ENCODE measurements around the gene CER1.
"Not testable (repeated sequence)": the region's sequence is repeated elsewhere in the genome, so short reads cannot be mapped to it uniquely, and the experiment has no call there.

The CER1 gene

DNA sequence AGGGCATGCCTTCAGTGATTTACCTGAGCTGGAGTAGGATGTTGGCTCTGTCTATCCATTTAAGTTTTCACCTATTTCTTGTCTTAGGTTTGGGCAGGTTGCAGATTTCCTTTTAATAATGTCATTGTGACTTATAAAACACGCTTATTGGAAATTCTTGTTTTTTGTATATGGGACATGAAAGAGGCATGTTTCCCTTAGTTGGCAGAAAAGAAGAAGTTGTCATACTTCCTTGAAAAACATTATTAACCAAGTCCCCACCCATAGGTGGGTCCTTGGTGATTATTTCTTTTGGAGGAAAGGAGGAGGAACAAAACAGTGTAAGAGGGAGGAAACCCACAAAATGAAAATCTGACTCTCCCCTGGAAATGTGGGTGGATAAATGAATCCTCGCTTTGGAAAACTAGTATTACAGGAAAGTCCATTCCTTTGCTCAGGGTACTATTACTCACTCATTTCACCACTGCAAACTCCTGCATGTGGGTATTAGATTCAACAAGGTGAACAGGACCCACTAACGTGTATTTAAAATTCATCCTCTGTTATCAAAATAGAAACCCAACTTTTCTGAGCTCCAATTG is 9.3 kb downstream of the CER1 start:
- no peak for FAIRE-seq

DNA sequence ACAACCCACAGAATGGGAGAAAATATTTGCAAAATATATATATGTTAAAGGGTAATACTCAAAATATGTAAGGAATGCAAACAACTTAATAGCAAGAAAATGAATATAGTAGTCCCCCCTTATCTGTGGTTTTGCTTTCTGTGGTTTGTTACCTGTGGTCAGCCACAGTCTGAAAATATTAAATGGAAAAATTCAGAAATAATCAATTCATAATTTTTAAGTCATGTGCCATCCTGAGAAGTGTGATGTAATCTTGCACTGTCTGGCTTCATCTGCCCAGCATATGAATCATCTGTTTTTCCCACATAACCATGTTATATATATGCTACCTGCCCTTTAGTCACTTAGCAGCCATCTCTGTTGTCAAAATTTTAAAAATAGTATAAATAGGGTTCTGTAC is 11.7 kb downstream of the CER1 start:
- no peak for FAIRE-seq

DNA sequence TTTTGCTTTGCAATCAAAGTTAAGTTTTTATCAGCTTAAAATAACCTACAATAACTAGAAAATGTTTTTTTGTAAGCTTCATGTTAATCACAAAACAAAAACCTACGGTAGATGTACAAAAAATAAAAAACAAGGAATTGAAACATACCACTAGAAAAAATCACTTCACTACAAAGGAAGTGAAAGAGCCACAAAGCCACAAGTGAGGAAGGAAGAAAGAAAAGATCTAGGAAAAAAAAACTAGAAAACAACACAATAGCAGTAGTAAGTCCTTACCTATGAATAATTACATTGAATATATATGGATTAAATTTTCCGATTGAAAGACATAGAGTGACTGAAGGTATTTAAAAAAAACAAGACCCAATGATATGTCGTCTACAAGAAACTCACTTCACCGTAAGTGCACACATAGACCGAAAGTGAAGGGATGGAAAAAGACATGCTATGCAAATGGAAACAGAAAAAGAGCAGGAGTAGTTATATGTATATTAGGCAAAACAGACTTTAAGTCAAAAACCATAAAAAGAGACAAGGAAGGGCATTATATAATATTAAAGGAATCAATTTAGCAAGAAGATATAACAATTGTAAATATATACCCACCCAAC is 15.9 kb downstream of the CER1 start:
- FAIRE-seq: no peak

DNA sequence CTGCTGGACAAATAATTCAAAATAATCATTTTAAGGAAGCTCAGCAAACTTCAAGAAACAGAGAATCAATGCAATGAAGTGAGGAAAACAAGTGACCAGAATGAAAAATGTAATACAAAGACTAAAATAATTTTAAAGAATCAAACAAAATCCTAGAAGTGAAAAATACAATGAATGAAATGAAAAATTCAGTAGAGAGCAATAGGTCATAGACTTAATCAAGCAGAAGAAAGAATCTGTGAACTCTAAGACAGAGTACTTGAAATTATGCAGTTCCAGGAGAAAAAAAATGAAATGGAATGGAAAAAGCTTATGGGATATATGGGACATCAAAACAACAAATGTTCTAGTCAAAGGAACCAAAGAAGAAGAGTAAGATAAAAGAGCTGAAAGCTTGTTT is 17.5 kb downstream of the CER1 start:
- FAIRE-seq: no peak

DNA sequence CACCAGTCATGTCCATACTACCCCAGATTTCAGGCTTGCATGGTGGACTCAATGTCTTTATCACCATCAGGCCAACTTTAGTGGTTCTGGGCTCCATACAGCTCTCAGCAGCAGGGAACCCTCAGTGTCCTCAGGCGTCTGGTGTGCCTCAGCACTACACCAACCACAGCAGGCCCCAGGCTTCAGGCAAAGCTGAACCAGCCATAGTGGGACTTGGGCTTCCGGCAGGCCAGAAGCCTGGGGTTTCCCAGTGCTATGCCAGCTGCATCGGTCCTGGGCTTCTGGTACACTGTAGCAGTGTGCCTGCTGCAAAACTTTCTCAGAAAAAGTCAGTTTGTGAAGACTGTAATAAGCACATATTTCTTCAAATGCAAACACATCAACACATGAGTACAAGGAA is 18.3 kb downstream of the CER1 start:
- FAIRE-seq: no peak

DNA sequence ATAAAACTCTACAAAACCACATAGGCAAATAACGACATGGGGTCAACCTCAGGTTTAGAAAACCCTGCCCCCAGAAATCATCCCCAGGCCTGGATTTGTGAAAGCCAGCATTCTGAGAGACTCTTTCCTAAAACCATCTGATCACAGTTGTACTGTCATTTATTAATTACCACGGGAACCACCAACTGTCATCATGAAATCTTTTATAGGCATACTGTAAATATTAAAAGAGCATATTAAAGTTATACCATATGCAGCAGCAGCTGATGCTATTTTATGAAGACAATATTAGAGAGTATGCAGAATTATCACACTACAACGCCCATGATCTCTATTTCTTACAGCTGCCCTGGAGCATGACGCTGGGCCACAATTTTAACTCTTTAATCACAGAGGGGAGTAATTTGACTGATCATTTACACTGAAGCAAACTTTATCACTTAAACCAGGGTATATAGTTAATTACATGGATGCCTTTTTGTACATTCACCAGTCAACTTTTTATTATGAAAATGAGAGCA is 20.3 kb downstream of the CER1 start:
- no peak for FAIRE-seq

DNA sequence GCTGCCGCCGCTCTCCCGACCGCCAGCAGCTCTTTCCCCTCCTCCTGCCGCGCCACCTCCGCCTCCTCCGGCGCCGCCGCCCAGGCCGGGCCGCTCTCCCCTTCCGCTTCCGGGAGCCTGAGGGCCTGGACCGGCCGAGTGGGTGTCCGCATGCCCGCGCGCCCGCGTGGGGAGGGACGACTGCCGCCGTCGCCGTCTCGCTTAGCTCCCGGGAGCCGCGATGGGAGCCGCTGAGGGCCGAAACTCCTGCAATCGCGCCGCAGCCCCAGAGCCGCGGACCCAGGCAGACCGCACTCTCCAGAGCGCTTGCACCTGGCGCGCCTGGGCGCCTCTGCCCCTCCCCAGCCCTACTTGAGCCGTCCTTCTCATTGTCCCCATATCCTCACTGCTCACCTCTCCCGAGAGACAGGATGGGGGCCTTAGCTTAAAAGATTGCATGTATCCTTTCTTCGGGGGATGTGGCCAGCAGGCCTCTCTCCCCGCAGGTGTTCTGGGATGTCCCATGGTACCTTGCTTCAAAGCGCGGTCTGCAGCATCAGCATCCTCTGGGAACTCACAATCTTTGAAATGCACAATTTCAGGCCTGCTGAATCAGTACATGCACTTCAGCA is 29.2 kb downstream of the CER1 start, which contains the start of gene ZDHHC21:
TSS of gene ZDHHC21 (minus strand) at position 182 of the 611 bp plus-strand sequence. CDS start 19,092 bp downstream, outside the sequence.
- no peak for FAIRE-seq

DNA sequence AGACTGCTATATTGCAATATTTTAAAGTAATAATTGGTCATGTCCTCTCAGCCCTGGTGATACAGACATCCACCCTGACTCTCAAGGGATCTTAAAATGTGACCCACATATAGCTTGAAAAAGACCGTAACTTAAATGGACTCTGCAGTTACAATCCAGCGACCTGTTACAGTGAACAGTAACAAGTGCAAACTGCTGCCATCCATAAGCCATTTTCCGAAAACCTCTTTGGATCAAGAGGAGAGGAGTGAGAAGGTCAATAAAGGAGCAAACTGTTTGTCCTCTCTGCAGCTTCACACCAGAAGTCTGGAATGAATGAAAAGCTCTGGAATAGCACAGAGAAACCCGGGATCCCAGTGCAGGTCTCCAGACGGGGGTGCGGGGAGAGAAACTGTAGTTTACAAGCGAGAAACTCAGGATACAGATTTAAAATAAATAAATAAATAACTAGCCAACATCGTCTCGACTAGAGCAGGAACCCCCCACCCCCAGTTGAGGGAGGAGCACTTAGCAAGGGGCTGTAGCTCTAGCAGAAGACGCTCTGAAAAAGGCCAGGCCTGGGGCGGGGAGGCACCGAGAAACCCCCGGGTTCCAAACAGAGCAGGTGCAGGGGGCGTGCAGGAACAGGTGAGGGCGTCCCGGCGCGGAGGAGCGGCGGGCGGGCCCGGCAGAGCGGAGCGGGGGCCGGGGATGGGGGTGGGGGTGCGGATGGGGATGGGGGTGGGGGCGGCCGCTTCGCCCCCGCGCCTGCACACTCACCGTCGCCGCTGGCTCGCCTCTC is 29.9 kb downstream of the CER1 start:
- peak; percentile 8 for FAIRE-seq

DNA sequence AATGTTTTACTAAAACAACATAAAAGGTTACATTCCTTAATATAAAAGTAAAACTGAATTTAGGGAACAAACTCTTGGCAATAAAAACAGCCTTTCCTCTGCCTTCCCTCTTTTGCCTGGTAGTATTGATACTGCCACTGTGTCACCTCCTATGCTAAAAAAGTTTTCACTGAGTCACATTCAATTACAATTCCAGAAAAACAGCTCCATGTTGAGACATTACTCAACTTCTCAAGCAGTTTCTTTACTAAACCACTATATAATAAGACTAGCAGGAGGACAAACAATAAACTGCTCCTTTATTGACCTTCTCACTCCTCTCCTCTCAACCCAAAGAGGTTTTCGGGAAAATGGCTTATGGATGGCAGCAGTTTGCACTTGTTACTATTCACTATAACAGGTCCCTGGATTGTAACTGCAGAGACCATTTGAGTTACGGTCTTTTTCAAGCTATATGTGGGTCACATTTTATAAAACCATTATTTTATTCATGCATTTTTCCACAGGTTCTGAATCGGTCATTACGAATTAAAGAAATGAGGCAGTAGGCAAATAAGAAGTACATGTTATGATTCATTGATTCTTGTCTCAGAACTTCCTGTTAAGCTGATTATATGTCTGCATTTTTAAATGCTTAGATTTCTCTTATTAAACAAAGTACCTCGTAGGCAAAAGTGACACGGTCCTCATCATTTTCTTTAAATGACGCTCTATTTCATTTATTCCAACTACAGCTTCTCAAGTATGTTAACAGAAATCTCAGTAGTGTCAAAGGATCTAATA is 31.4 kb downstream of the CER1 start:
- FAIRE-seq: no peak

DNA sequence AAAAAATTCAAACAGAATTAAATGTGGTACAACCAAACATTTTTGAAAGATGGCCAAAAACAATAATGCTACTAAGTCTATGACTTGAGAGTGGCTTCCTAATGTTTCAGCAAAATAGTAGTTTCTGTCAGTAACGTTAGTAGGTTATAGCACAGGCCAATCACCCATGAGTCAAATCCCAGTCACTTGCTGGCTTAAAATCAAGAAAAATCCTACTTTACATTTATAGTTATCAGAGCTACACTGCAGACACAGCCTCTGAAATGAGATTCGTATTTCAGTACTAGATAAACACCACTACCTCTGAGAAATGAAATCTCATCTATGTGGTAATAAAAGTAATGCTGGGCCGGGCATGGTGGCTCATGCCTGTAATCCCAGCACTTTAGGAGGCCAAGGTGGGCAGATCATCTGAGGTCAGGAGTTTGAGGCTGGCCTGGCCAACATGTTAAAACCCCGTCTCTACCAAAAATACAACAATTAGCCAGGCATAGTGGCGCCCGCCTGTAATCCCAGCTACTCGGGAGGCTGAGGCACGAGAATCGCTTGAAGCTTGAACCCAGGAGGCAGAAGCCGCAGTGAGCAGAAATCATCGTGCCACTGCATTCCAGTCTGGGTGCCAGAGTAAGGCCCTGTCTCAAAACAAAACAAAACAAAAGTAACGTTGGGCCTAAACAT is 35.4 kb downstream of the CER1 start:
- no peak for FAIRE-seq

DNA sequence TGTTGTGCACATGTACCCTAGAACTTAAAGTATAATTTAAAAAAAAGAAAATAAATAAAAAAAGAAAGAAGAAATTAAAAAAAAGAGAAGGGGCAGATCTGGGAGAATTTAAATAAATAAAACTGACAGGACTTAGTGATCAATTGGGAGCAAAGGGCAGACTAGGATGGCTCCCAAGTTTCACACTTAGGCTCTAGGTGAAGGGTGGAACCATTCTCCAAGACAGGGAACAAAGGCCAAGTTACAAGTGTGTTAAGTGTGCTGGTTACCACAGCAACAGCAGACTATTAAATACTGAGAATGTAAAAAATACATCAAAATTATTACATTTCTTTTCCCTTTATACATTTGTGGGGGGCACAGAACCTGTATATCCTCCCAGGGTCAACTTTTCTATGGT is 36.4 kb downstream of the CER1 start:
- FAIRE-seq: no peak

DNA sequence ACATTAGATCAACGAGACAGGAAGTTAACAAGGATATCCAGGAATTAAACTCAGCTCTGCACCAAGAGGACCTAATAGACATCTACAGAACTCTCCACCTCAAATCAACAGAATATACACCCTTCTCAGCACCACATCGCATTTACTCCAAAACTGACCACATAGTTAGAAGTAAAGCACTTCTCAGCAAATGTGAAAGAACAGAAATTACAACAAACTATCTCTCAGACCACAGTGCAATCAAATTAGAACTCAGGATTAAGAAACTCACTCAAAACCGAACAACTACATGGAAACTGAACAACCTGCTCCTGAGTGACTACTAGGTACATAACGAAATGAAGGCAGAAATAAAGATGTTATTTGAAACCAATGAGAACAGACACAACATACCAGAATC is 39.9 kb downstream of the CER1 start:
- not testable (repeated sequence) for FAIRE-seq

DNA sequence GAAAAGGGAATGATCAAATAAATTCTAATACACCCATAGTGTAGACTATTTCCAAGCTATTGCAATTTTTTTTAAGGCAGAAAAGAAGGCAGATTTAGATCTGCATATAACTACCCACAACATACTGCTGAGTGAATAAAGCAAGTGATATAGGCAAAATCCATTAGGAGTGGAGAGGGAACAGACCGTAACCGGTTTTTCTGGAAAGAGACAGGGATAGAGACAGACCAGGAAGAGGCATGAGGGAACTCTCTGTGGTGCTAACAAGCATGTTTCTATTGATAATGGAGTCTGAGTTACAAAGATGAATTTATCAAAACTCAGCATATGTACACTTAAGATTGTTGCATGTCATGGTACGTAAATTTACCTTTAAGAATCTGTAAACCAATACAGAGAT is 43.8 kb downstream of the CER1 start:
- no peak for FAIRE-seq

DNA sequence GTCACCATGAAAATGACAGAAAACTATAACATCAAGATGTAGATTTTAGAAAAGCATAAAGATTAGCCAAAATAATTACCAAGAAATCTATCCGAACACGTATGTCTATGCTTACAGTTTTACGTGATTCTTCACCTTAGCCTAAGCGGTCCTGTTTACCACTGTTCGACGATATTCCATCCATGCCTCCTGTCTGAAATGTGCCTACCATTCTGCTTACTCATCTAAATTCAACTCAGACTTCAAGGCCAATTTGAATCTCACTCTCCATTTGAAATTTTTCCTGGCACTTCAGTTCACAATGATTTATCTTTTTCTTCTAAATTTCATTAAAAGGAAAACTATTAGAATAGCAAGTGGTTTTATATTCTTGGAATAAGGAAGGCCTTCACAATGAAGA is 44.7 kb downstream of the CER1 start:
- no peak for FAIRE-seq

DNA sequence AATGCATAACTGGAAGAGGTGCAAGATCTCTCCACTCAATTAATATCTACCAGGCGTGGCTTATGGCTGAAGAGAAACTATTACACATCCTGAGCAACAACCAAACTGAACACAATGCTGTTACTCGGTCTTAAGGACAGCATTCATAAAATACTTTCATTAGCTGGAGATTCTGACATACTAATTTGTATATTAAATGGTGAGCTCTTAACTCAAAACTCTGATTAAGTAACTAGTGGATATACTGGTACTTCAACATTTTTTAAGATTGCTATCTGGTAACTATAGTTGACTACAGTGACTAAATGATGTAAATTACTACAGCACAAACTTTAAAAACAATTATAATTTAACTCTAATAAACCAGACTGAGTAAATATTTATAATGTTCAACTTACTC is 45.1 kb downstream of the CER1 start:
- FAIRE-seq: no peak

DNA sequence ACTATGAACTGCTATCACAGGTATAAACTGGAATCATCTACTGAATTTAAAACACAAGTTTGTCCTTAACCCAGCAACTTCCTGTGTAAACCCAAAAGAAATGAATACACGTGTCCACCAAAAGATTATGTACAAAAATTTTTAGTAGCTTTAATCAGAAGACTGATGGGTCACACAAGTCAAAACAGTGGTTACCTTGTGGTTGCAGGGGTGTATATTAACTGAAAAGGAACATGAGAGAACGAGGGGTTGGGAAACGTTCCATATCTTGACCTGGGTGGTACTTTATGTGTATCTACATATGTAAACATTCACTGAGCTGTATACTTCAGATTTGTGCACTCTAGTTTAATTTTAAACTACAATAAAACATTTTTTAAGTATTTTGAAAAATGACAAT is 47.9 kb downstream of the CER1 start:
- no peak for FAIRE-seq

DNA sequence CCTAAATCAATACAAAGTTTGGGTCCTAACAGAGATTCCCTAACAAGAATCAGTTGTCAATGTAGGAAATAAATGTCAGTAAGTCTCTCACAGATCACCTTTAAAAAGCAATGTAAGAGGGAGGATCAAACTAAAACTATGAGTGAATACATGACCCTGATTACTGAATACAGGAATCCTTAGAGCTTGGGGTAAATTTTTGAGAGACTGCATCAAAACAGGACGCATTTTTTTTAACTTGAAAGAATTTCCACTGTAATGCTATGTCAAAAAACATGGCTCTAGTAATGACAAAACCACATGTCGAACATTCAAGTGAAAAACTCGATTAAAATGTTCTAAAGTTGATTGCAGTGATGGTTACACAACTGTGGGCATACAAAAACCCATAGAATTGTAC is 51.2 kb downstream of the CER1 start:
- FAIRE-seq: no peak

DNA sequence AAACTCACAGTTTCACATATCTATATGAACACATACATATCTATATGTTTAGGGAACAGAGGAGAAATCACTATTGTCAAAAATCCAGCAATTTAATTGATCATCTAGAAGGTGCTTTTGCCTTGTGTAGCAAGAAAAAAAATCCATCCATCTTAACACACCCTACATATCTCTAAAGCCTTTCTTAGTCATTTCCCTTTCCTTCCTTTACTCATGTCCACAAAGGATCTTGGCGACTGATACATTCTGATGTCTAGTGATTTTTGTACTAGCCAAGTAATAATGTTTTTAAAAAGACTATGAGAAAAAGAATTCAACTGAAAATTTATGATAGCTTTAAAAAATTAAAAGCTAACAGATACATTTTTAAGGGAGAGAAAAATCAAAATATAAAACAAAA is 51.8 kb downstream of the CER1 start:
- FAIRE-seq: no peak

Data from endometrium (tissue), 2 donors.